Endothelial cell of umbilical vein (primary cell): Measurements from ENCODE around the gene SFI1. TPM values are rescaled to one million over a fixed set of nuclear protein-coding genes. Genes with fewer than 3 reads are reported as not detected.

Experiments
- BruUV-seq: library from RNA; stranded (reverse); fragments of 400-500 nt; replicated peaks from 2 replicates; lab custom pipeline; 2021; lab: Mats Ljungman, UMichigan
- CTCF ChIA-PET: fragments of 300-600, 350-600 bp; sonication (Branson Sonifier 250); formaldehyde crosslinking; loops from one replicate; lab custom pipeline; 2021; ENCODE audit warnings: antibody characterized with exemption, inconsistent platforms; lab: Charles Lee
- POLR2A ChIA-PET: fragments of 300-600, 350-600 bp; sonication (Branson Sonifier 250); formaldehyde crosslinking; loops from one replicate; lab custom pipeline; 2021; ENCODE audit warnings: antibody characterized with exemption, inconsistent platforms; lab: Charles Lee
- DNase-seq: peaks from one replicate; pipeline ENCODE4 v3.0.0-alpha.2; 2011; ENCODE audit warnings: low read depth, low spot score
- FAIRE-seq: peaks from 2 replicates; lab custom pipeline; 2011; peaks lifted over from hg19 to GRCh38; lab: Jason Lieb, UNC
- H2AFZ ChIP-seq: 2 replicates; pipeline ENCODE4 v1.6.0; 2012; ENCODE audit warnings: low read depth, low read length, control low read depth, inconsistent platforms
- H3K27ac ChIP-seq: 2 replicates; pipeline ENCODE4 v1.5.1; 2011; ENCODE audit warnings: low read depth, mild to moderate bottlenecking, control low read depth, low read length, moderate library complexity; ENCODE audit not compliant: insufficient read depth
- H3K27me3 ChIP-seq, 2 experiments: 2 replicates each; pipeline versions ENCODE4 v1.6.0 to v1.6.1; 2011; ENCODE audit warnings: low read length in 2 of 2, mixed read lengths in 1 of 2; ENCODE audit not compliant: control insufficient read depth in 2 of 2, insufficient read depth in 2 of 2
- H3K36me3 ChIP-seq, 2 experiments: 2 replicates in 1 of 2; 3 replicates in 1 of 2; pipeline ENCODE4 v1.5.1; 2011; ENCODE audit warnings: low read length in 2 of 2, mild to moderate bottlenecking in 1 of 2, moderate library complexity in 1 of 2; ENCODE audit not compliant: control insufficient read depth in 2 of 2, insufficient read depth in 2 of 2; ENCODE audit errors: extremely low read depth in 1 of 2
- H3K4me1 ChIP-seq: 3 replicates; pipeline ENCODE4 v1.5.1; 2011; ENCODE audit warnings: mild to moderate bottlenecking, low read length; ENCODE audit not compliant: control insufficient read depth, insufficient read depth; ENCODE audit errors: extremely low read depth
- H3K4me2 ChIP-seq: 2 replicates; pipeline ENCODE4 v1.6.1; 2011; ENCODE audit warnings: low read length, control low read depth, mixed read lengths; ENCODE audit not compliant: insufficient read depth
- H3K4me3 ChIP-seq, 3 experiments: fragments of 200-600 bp in 1 of 3; sonication (generic), shearing (Covaris generic) in 1 of 3; replicated peaks in 1 of 3; 2 replicates each; pipeline ENCODE4 v1.5.1; 2011 to 2016; ENCODE audit warnings: control low read depth in 3 of 3, low read length in 3 of 3, mild to moderate bottlenecking in 2 of 3, inconsistent platforms in 1 of 3, low read depth in 1 of 3, moderate library complexity in 1 of 3; ENCODE audit not compliant: insufficient read depth in 1 of 3
- H3K79me2 ChIP-seq: 2 replicates; pipeline ENCODE4 v1.6.0; 2012; ENCODE audit warnings: low read length, inconsistent platforms; ENCODE audit not compliant: control insufficient read depth, insufficient read depth
- H3K9ac ChIP-seq: replicated peaks from 2 replicates; pipeline ENCODE3; 2011; ENCODE audit warnings: low read length, control low read depth; ENCODE audit not compliant: insufficient read depth; ENCODE audit errors: extremely low read depth
- H3K9me1 ChIP-seq: replicated peaks from 3 replicates; pipeline ENCODE4 v1.6.0; 2011; ENCODE audit warnings: mild to moderate bottlenecking, low read length; ENCODE audit not compliant: control insufficient read depth, insufficient read depth; ENCODE audit errors: extremely low read depth
- H3K9me3 ChIP-seq: replicated peaks from 2 replicates; pipeline ENCODE4 v1.5.1; 2012; ENCODE audit warnings: low read length, inconsistent platforms; ENCODE audit not compliant: control insufficient read depth, insufficient read depth
- H4K20me1 ChIP-seq: replicated peaks from 2 replicates; pipeline ENCODE3; 2011; ENCODE audit warnings: mild to moderate bottlenecking, low read length; ENCODE audit not compliant: control insufficient read depth, insufficient read depth; ENCODE audit errors: extremely low read depth
- CTCF ChIP-seq, 2 donors: IDR thresholded peaks; 1 replicate in 1 of 2; 2 replicates in 1 of 2; pipeline ENCODE4 v1.5.1; 2011; ENCODE audit warnings: low read length in 2 of 2, mild to moderate bottlenecking in 2 of 2, moderate library complexity in 2 of 2, control low read depth in 1 of 2, inconsistent platforms in 1 of 2, low read depth in 1 of 2; ENCODE audit not compliant: insufficient read depth in 1 of 2; ENCODE audit errors: extremely low read depth in 1 of 2
- EZH2 ChIP-seq: IDR thresholded peaks from 2 replicates; pipeline ENCODE4 v1.6.1; 2012; ENCODE audit warnings: borderline replicate concordance, low read depth, mild to moderate bottlenecking, moderate library complexity, low read length, inconsistent platforms; ENCODE audit not compliant: severe bottlenecking
- FOS ChIP-seq: IDR thresholded peaks from 2 replicates; pipeline ENCODE4 v1.6.1; 2011; ENCODE audit warnings: mild to moderate bottlenecking, low read length, moderate library complexity, borderline replicate concordance; ENCODE audit not compliant: insufficient read depth
- GATA2 ChIP-seq: IDR thresholded peaks from 2 replicates; pipeline ENCODE4 v1.7.0; 2011; ENCODE audit warnings: low read depth, mild to moderate bottlenecking, moderate library complexity, mixed read lengths, low read length; ENCODE audit not compliant: insufficient read length, insufficient read depth
- JUN ChIP-seq: IDR thresholded peaks from 2 replicates; pipeline ENCODE4 v1.6.1; 2011; ENCODE audit warnings: borderline replicate concordance, low read depth; ENCODE audit not compliant: insufficient read length, insufficient read depth
- MAX ChIP-seq: IDR thresholded peaks from 2 replicates; pipeline ENCODE4 v1.6.1; 2011; ENCODE audit not compliant: insufficient read depth, insufficient read length
- MYC ChIP-seq: IDR thresholded peaks from one replicate; pipeline ENCODE4 v1.6.1; 2011; ENCODE audit warnings: mild to moderate bottlenecking, low read depth, low read length
- POLR2A ChIP-seq: IDR thresholded peaks from 2 replicates; pipeline ENCODE4 v1.6.1; 2012; ENCODE audit warnings: low read depth, mild to moderate bottlenecking, control low read depth, low read length
- POLR2AphosphoS5 ChIP-seq: IDR thresholded peaks from 2 replicates; pipeline ENCODE4 v1.6.1; 2012; ENCODE audit warnings: low read depth, mild to moderate bottlenecking, control low read depth, low read length, moderate library complexity; ENCODE audit not compliant: insufficient read depth
- dilution Hi-C: fragments of 300-500 bp; cut with MboI; formaldehyde crosslinking; loops from one replicate; pipeline ENCODE4 v1.15.0; 2019; ENCODE audit warnings: low sequenced_read_pairs; ENCODE audit not compliant: extremely low pct_ligation_motif_present
- intact Hi-C: fragments of 100-400 bp; cut with micrococcal nuclease; formaldehyde crosslinking; loops from one replicate; pipeline ENCODE4 v1.10.0; 2022
- polyA plus RNA-seq, 4 experiments: library from polyadenylated mRNA; depleted of rRNA in 3 of 4; stranded (reverse) in 3 of 4; unstranded in 1 of 4; fragments of >200 nt; gene quantifications; 2 replicates each; pipeline versions ENCODE4 v1.2.1 to v1.2.3, GENCODE V29; 2011 to 2012; ENCODE audit warnings: missing spikeins in 1 of 4
- total RNA-seq: library from RNA; stranded (reverse); gene quantifications from 2 replicates; pipeline ENCODE4 v1.2.3, GENCODE V29; 2021

SFI1 gene
- total and polyA plus RNA-seq, 2 donors (not counting 3 experiments of a cell fraction or from before 2014, with no cell fraction given) = 12.5 to 46.4 TPM

GRCh38 chr22:31447337-31447736 is 49.0 kb upstream of the SFI1 start:
- Histone ChIP-seq H3K4me2 (no peak overlapping the region), H3K9me3 (no peaks in the 10 kb centered on the region), H3K4me3 (no peak overlapping the region), H2AFZ (no peak overlapping the region), H3K36me3 (peaks cover 12 to 21% of the 10 kb centered on the region in 2 experiments), H3K27me3 (no peaks in the 10 kb centered on the region), H3K4me1 (no peaks in the 10 kb centered on the region), H3K9me1 (no peaks in the 10 kb centered on the region), H3K27ac (no peak overlapping the region), H3K9ac (no peak overlapping the region), H4K20me1 (no peaks in the 10 kb centered on the region), H3K79me2 (no peaks in the 10 kb centered on the region)
- ChIA-PET POLR2A (no interaction called here), CTCF (interaction anchor here (1.1 kb wide), 1 partner anchor 110 kb away, joined by 3 read pairs; no protein-coding TSS in a partner anchor)
- intact Hi-C loops (no loop called here), dilution Hi-C loops (no loop called here)
- no peak for TF ChIP-seq EZH2
- TF ChIP-seq JUN = no peak
- no peak for TF ChIP-seq GATA2
- BruUV-seq = no TSS peak
- FAIRE-seq = no peak
- no peak for DNase-seq

DNA sequence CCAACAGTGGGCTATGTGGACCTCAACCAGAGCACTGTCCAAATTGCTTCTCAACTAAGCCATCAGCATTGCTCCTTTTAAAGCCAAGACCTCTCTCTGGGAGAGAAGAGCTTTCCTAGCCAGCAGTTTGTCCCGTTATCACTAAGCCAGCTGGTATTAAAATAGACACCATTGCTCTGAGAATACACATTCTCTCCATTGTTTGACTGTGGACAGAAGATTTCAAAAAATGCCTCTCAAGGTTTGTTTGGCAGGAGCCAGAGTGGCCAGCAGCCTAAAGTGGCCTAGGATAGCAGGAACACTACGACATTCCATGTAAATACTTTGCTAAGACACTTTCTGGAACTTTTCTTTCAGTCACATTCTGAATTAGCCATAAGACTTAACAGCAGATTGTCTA is 48.0 kb upstream of the SFI1 start:
- POLR2A ChIA-PET = interaction anchor here (1.1 kb wide), 1 partner anchor 11 kb away, joined by 3 read pairs; no protein-coding TSS in a partner anchor
- no peaks in the 10 kb centered on the region for H3K9me1 ChIP-seq
- no peak overlapping the region for H2AFZ ChIP-seq
- intact Hi-C loops = no loop called here
- no peaks in the 10 kb centered on the region for H3K27me3 ChIP-seq
- dilution Hi-C loops = no loop called here
- no peaks in the 10 kb centered on the region for H3K4me1 ChIP-seq
- no peaks in the 10 kb centered on the region for H3K9me3 ChIP-seq
- H4K20me1 ChIP-seq = no peaks in the 10 kb centered on the region
- no peak overlapping the region for H3K9ac ChIP-seq
- BruUV-seq = no TSS peak
- H3K4me2 ChIP-seq = no peak overlapping the region
- H3K79me2 ChIP-seq = no peaks in the 10 kb centered on the region
- peaks cover 11 to 17% of the 10 kb centered on the region in 2 experiments for H3K36me3 ChIP-seq
- no peak for FAIRE-seq
- no peak for TF ChIP-seq POLR2A
- no peak for TF ChIP-seq GATA2
- no peak for TF ChIP-seq FOS
- TF ChIP-seq MYC = no peak
- no peak for TF ChIP-seq CTCF (IDR thresholded peaks at IDR 0.05; ENCODE audit: extremely low read depth in 1 of 2, insufficient read depth in 1 of 2, low read depth in 1 of 2, low read length in 2 of 2)
- no peak for TF ChIP-seq MAX
- no peak for TF ChIP-seq JUN
- TF ChIP-seq EZH2 = no peak
- TF ChIP-seq POLR2AphosphoS5 = no peak
- H3K4me3 ChIP-seq = no peak overlapping the region
- CTCF ChIA-PET = no interaction called here
- no peak for DNase-seq
- H3K27ac ChIP-seq = no peak overlapping the region
